Aorta (tissue), 5 donors: Measurements from ENCODE around the gene GNB2. TPM values are rescaled to one million over a fixed set of nuclear protein-coding genes. Genes with fewer than 3 reads are reported as not detected.

Experiments
- ATAC-seq: fragments of 200-7000 bp; cut with Tn5 transposase; one replicate; pipeline ENCODE4 v1.9.1; 2022; ENCODE audit warnings: moderate library complexity; ENCODE audit not compliant: low FRiP score
- DNase-seq, 2 donors: peaks; one replicate each; pipeline ENCODE4 v3.0.0-alpha.2; 2020
- H3K27ac ChIP-seq, 2 donors: one replicate each; pipeline ENCODE4 v1.5.1; 2013; ENCODE audit warnings: low read length in 2 of 2, mild to moderate bottlenecking in 2 of 2, moderate library complexity in 2 of 2, control low read depth in 1 of 2, inconsistent platforms in 1 of 2, low read depth in 1 of 2
- H3K27me3 ChIP-seq, 2 donors: one replicate each; pipeline ENCODE4 v1.6.1; 2013; ENCODE audit warnings: control low read depth in 1 of 2, low read length in 1 of 2, mild to moderate bottlenecking in 1 of 2, moderate library complexity in 1 of 2; ENCODE audit not compliant: insufficient read depth in 2 of 2, control insufficient read depth in 1 of 2
- H3K36me3 ChIP-seq, 2 donors: one replicate each; pipeline ENCODE4 v1.6.1; 2013; ENCODE audit warnings: control low read depth in 1 of 2, low read length in 1 of 2, mild to moderate bottlenecking in 1 of 2; ENCODE audit not compliant: insufficient read depth in 2 of 2, control insufficient read depth in 1 of 2
- H3K4me1 ChIP-seq, 2 donors: one replicate each; pipeline ENCODE4 v1.6.1; 2013; ENCODE audit warnings: low read length in 2 of 2, control low read depth in 1 of 2, mild to moderate bottlenecking in 1 of 2, moderate library complexity in 1 of 2; ENCODE audit not compliant: insufficient read depth in 2 of 2, control insufficient read depth in 1 of 2
- H3K4me3 ChIP-seq, 2 donors: one replicate each; pipeline ENCODE4 v1.5.1; 2013; ENCODE audit warnings: low read length in 2 of 2, control low read depth in 1 of 2, mild to moderate bottlenecking in 1 of 2
- H3K9me3 ChIP-seq: one replicate; pipeline ENCODE4 v1.6.1; 2013; ENCODE audit warnings: mild to moderate bottlenecking, low read length; ENCODE audit not compliant: control insufficient read depth
- WGBS, 2 donors: extraction: QIAGEN DNeasy Blood & Tissue Kit; methylation state at CpG; one replicate each; pipeline ENCODE4 v1.1.7; 2013; 5-methylcytosine and 5-hydroxymethylcytosine counted together
- intact Hi-C, 2 donors: fragments of 100-400 bp; cut with DNase I; formaldehyde crosslinking; loops; one replicate each; pipeline versions ENCODE4 v1.14.2 to v1.15.0; 2022
- polyA plus RNA-seq, 2 donors: library from polyadenylated mRNA; stranded (reverse); fragments of 200-250 nt; gene quantifications; one replicate each; pipeline ENCODE4 v1.2.3, GENCODE V29; 2013
- total RNA-seq, 2 donors: library from RNA; stranded (reverse); fragmentation: NEBNext Ultra II Directional; extraction: Animal tissue kit (Norgen Biotek cat#: 25700); gene quantifications; one replicate each; pipeline ENCODE4 v1.2.1, GENCODE V29; 2021
- donor health status: healthy with polysubstance abuse.
- donor health status: Bipolar disorder and iron deficiency.
- donor health status: DM: no; HTN: no; CAD: no.
- donor health status: DM: no; HTN: no; CAD: no.
- donor health status: DM: yes; HTN: yes; CAD: no.

GNB2 gene
- total and polyA plus RNA-seq, 4 donors, result 107 to 227 (median 195) TPM

- intact Hi-C loops, result no loop called here
- Histone ChIP-seq H3K9me3 (no peaks in the 10 kb centered on the region), H3K27ac (no peak overlapping the region), H3K27me3 (no peaks in the 10 kb centered on the region), H3K4me1 (no peaks in the 10 kb centered on the region), H3K36me3 (peaks cover 2 to 10% of the 10 kb centered on the region in 2 donors), H3K4me3 (no peak overlapping the region)
- DNase-seq (no peak), ATAC-seq (no peak)
- WGBS, 2 donors, result 80 to 82% methylated on average over 24 to 28 of the region's 28 CpGs
These were observed 9.6 kb downstream of the GNB2 start for GRCh38 chr7:100682991-100683658.

- ATAC-seq, result no peak
- WGBS, 2 donors, result 90 to 92% methylated on average over 33 to 37 of the region's 37 CpGs
- Histone ChIP-seq H3K36me3 (peaks cover 2 to 8% of the 10 kb centered on the region in 2 donors), H3K9me3 (no peaks in the 10 kb centered on the region), H3K27ac (no peak overlapping the region), H3K4me1 (no peaks in the 10 kb centered on the region), H3K27me3 (no peaks in the 10 kb centered on the region), H3K4me3 (no peak overlapping the region)
- intact Hi-C loops, result no loop called here
- DNase-seq, result no peak
These were observed 10.4 kb downstream of the GNB2 start for GRCh38 chr7:100683659-100684533.

GRCh38 chr7:100684534-100685042 is 11.0 kb downstream of the GNB2 start:
- H3K4me3 ChIP-seq, result no peak overlapping the region
- intact Hi-C loops, result loop anchor here in 1 of 2 donors (5.0 kb wide), 1 partner anchor 97 kb away; the partner anchor contains the start of genes FBXO24 and LRCH4
- peaks cover 2 to 8% of the 10 kb centered on the region in 2 donors for H3K36me3 ChIP-seq
- H3K27ac ChIP-seq, result no peak overlapping the region
- no peaks in the 10 kb centered on the region for H3K4me1 ChIP-seq
- ATAC-seq (no peak), DNase-seq (no peak)
- H3K27me3 ChIP-seq, result no peaks in the 10 kb centered on the region
- WGBS, 2 donors, result 91% methylated on average over 16 of the region's 16 CpGs
- H3K9me3 ChIP-seq, result no peaks in the 10 kb centered on the region

- ATAC-seq (no peak), DNase-seq (no peak)
- WGBS, 2 donors, result 87 to 90% methylated on average over 16 to 18 of the region's 18 CpGs
- Histone ChIP-seq H3K9me3 (no peaks in the 10 kb centered on the region), H3K4me1 (no peaks in the 10 kb centered on the region), H3K27ac (no peak overlapping the region), H3K4me3 (no peak overlapping the region), H3K36me3 (peaks cover 2 to 8% of the 10 kb centered on the region in 2 donors), H3K27me3 (no peaks in the 10 kb centered on the region)
- intact Hi-C loops, result loop anchor here in 1 of 2 donors (5.0 kb wide), 1 partner anchor 98 kb away; the partner anchor contains the start of genes FBXO24 and LRCH4
These were observed 11.6 kb downstream of the GNB2 start for GRCh38 chr7:100685049-100685605.

- no peak for DNase-seq
- H3K9me3 ChIP-seq, result no peaks in the 10 kb centered on the region
- no peak overlapping the region for H3K27ac ChIP-seq
- H3K27me3 ChIP-seq, result no peaks in the 10 kb centered on the region
- ATAC-seq, result no peak
- WGBS, 2 donors, result 90 to 94% methylated on average over 17 of the region's 17 CpGs
- no peaks in the 10 kb centered on the region for H3K4me1 ChIP-seq
- no peak overlapping the region for H3K4me3 ChIP-seq
- H3K36me3 ChIP-seq, result peaks cover 2 to 8% of the 10 kb centered on the region in 2 donors
- intact Hi-C loops, result loop anchor here in 1 of 2 donors (5.0 kb wide), 1 partner anchor 98 kb away; the partner anchor contains the start of genes FBXO24 and LRCH4
These were observed 12.1 kb downstream of the GNB2 start for GRCh38 chr7:100685631-100686145.

- no peak overlapping the region for H3K27ac ChIP-seq
- DNase-seq, result peak in 1 of 2 donors; percentile 45
- WGBS, 2 donors, result 78 to 79% methylated on average over 32 to 33 of the region's 33 CpGs
These were observed 12.8 kb downstream of the GNB2 start for GRCh38 chr7:100686201-100686821.

GRCh38 chr7:100686822-100687211 is 13.3 kb downstream of the GNB2 start:
- no peak for DNase-seq
- Histone ChIP-seq H3K4me1 (no peaks in the 10 kb centered on the region), H3K36me3 (peaks cover 2 to 8% of the 10 kb centered on the region in 2 donors), H3K27ac (no peak overlapping the region), H3K27me3 (no peaks in the 10 kb centered on the region), H3K9me3 (no peaks in the 10 kb centered on the region), H3K4me3 (no peak overlapping the region)
- ATAC-seq, result no peak
- WGBS, 2 donors, result 87 to 90% methylated on average over 14 to 17 of the region's 17 CpGs
- intact Hi-C loops, result loop anchor here in 1 of 2 donors (5.0 kb wide), 1 partner anchor 100 kb away; the partner anchor contains the start of genes FBXO24 and LRCH4

More at GRCh38 chr7:100686201-100686821, 12.8 kb downstream of the GNB2 start:
- H3K36me3 ChIP-seq, result peaks cover 2 to 8% of the 10 kb centered on the region in 2 donors
- H3K9me3 ChIP-seq, result no peaks in the 10 kb centered on the region
- H3K4me3 ChIP-seq, result no peak overlapping the region
- no peaks in the 10 kb centered on the region for H3K27me3 ChIP-seq
- no peak for ATAC-seq
- no peaks in the 10 kb centered on the region for H3K4me1 ChIP-seq
- intact Hi-C loops, result loop anchor here in 1 of 2 donors (5.0 kb wide), 1 partner anchor 99 kb away; the partner anchor contains the start of genes FBXO24 and LRCH4

- peaks cover 2 to 6% of the 10 kb centered on the region in 2 donors for H3K36me3 ChIP-seq
These were observed 13.7 kb downstream of the GNB2 start for GRCh38 chr7:100687261-100687660.

More at GRCh38 chr7:100687261-100687660, 13.7 kb downstream of the GNB2 start:
- no peak overlapping the region for H3K4me3 ChIP-seq
- no peaks in the 10 kb centered on the region for H3K27me3 ChIP-seq
- 88% methylated on average over 22 of the region's 22 CpGs for WGBS, 2 donors
- no peak overlapping the region for H3K27ac ChIP-seq
- DNase-seq (no peak), ATAC-seq (no peak)
- intact Hi-C loops, result loop anchor here in 1 of 2 donors (5.0 kb wide), 1 partner anchor 100 kb away; the partner anchor contains the start of genes FBXO24 and LRCH4
- H3K4me1 ChIP-seq, result no peaks in the 10 kb centered on the region
- H3K9me3 ChIP-seq, result no peaks in the 10 kb centered on the region
